HG03565 (cell line): ENCODE results near the gene ITPR2.
"Not testable (repeated sequence)": the region's sequence is repeated elsewhere in the genome, so short reads cannot be mapped to it uniquely, and the experiment has no call there.

Source experiments
- ATAC-seq: cut with Tn5 transposase; IDR thresholded peaks from one replicate; pipeline ENCODE4 v1.9.1; 2021; ENCODE audit warnings: mild to moderate bottlenecking, moderate library complexity; ENCODE audit not compliant: unreplicated experiment

The ITPR2 gene

GRCh38 chr12:26473291-26473690 lies 359.7 kb downstream of the ITPR2 start:
- ATAC-seq = peak; percentile 81

DNA sequence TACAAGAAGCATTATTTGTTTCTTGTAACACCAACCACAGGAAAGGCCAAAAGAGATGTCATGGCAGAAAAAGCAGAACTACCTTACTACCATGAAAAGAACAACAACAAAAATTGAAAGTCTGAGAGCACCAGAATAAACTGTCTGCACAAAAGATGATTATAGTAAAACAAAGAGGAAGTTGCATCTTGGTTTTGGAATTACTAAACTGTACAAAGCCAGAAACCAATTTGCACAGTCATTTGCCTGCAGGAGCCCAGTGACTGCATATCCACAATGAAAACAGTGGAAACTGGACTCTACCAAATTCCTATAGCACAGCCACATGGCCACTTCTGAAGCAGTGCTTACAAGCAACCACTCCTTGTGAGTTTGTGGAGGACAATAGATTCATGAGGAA lies 361.4 kb downstream of the ITPR2 start:
- ATAC-seq = peak; percentile 73

DNA sequence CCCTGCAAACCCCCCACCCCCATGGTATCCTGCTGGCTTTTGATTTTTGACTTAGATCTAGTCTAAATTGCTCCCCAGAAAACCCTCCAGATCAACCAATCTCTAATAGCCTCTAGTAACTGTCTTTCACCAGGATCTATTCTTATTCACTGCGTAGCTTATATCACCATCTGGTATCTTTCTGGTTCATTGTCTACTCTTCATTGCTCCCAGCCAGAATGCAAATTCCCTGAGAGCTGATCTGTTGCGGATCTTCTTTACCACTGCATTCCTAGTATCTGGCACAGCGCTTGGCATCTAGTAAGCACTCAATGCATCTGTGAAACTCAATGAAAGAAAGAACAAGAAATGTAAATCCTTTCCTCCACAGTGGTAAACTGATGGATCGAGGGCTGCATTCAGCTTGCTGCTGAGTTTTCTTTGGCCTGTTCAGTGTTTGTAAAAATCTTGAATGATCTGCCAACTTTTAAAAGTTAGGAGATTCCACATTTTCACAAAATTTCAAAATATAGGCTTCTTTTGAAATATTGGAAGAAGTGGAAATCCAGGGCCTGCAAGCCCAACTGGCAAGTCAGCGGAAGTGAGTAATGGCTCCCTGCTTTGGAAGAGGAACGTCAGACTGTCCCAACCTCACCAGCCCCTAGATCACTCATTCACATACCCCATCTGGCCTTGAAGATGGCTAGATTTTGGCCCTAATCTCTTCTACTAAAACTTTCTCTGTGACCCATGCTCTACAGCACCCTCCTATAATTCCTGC lies 363.4 kb downstream of the ITPR2 start:
- ATAC-seq = no peak

GRCh38 chr12:26467351-26467750 lies 365.6 kb downstream of the ITPR2 start:
- no peak for ATAC-seq

- ATAC-seq = no peak
Measured at GRCh38 chr12:26466726-26467125, 366.3 kb downstream of the ITPR2 start.

- no peak for ATAC-seq
Measured at GRCh38 chr12:26465419-26466097, 367.4 kb downstream of the ITPR2 start.

DNA sequence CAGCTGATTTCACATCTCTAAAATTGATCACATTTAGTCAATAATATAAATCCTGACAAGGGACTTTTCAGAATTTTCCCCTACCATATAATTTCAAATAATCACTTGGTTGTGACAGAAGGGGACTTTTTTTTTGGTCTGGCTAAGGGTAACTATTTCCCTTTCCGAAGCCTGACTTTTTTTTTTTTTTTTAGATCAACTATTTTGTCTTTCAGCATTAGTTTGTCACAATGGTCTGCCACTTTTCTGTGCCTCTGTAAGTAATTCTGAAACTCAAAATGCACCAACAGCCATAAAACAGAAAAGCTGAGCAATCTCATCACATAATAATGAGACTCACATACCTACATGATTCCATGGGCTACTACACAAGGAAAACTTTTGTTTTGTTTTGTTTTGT lies 371.2 kb downstream of the ITPR2 start:
- no peak for ATAC-seq

GRCh38 chr12:26460361-26460760 lies 372.6 kb downstream of the ITPR2 start:
- ATAC-seq = no peak

GRCh38 chr12:26455936-26456574 lies 376.9 kb downstream of the ITPR2 start:
- ATAC-seq = no peak

DNA sequence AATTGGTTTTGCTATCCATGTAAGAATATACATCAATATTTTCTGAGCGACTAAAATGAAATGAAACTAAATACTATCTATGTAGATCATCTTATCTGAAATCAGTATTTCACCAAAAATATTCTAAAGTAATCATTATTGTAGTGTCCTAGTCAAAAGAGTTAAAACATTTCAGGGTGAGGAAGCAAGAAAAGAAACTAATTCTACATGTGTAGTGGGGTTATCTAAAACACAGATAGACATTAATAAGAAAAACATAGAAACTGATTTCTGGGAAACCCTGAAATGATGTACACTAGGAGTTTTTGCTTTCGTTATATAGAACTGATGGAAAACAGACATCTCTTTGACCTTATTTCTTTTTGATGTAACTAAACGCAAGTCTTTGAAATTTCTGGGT lies 379.7 kb downstream of the ITPR2 start:
- no peak for ATAC-seq

- ATAC-seq = no peak
Measured at GRCh38 chr12:26452511-26452910, 380.5 kb downstream of the ITPR2 start.

DNA sequence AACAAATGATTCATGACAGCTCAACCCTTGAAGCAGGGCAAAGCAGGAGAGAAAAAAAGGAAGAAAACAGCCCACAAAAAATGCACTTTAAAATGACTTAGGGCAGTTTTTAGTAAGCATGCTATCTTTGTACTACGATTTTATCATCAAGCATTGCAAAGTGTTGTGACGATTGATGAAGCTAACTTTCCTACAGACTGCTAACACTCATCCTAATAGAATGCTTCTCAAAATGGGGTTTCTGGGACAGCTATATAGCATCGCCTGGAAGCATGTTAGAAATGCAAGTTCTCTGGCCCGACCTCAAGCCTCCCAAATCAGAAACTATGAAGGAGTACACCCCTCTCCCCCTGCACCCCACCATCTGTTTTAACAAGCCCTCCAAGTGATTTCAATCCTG lies 381.2 kb downstream of the ITPR2 start:
- no peak for ATAC-seq

DNA sequence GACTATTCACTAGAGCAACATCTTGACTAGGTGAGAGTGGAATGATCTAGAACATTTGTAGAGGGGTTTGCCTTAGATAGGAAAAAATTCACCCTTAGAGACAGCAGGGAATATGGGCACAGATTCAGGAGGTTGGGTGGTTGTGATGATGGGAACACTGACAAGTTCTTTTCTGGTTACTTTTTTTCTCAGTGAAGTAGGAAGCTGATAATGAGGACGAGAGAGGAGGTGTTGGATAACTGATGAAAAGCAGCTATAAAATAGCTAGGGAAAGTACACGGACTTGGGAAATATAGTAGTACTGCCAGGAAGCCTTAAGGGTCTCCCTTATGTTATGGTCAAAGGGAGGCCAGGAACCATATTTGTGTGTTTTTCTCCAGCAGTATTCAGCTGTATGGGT lies 387.1 kb downstream of the ITPR2 start:
- no peak for ATAC-seq

DNA sequence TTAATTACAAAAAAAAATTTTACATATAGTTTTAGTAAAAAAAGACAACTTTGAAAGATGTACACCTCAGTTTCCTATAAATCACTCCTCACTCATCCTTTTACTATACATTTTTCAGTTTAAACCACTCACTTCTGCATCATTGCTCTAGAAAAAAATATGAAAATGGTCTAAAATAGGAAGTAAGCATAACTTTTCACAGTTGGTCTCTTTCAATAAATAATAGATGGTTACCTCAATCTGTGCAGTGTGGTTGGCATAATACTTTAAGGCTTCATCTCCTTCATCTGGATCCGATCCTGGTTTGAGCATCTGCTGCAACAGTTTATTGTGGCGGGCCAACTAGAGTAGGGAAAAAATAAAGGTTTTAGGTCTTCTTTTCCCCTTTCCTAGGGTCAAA lies 389.7 kb downstream of the ITPR2 start:
- no peak for ATAC-seq

GRCh38 chr12:26441434-26441833 lies 391.6 kb downstream of the ITPR2 start:
- ATAC-seq = no peak

DNA sequence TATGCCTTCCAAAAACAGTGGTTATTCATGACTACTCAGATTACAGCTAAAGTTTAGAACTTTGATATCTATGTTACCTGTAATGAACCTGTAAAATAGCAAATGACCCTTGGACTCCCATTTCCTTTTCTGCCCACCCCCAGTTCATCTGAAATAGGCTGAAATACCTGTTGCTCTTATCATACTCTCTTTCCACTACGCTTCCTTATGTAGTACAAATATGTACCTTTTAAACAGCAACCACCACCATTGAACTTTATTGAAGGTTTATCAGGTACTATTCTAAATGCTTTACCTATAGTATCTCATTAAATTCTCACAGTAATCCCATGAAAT lies 398.0 kb downstream of the ITPR2 start:
- no peak for ATAC-seq

DNA sequence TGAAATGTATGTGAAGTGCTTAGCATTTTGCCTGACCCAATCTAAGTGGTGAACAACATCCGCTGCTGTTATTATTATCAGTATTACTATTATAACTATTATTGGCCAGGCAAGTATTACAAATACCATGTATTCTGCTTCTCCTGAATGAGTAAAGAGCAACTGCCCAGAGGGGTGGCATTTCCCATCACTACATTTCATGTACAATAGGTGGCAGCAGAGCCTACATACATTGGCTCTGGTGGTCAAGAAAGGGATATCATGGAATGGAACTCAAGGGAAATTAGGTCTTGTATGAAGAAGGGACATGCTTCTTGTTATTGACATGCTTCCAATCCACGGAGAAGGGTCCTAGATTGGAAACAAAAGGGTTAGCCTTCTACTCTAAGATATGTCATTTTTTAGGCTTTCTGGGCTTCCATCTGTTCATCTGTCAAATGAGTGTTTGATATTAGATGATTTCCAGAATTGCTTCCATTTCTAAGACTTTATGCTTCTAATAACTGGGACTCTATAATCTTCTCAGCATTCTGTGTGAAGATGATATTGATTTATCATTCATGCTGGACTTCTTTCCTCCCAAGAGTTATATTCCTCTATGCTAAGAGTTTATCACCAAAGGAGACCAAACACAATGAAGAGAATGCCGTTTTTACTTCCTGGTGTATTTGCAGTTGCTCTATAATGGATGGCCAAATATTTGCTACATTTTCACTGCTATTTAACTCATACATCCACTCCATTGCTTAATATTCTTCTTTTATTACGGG lies 398.5 kb downstream of the ITPR2 start:
- peak; percentile 60 for ATAC-seq

DNA sequence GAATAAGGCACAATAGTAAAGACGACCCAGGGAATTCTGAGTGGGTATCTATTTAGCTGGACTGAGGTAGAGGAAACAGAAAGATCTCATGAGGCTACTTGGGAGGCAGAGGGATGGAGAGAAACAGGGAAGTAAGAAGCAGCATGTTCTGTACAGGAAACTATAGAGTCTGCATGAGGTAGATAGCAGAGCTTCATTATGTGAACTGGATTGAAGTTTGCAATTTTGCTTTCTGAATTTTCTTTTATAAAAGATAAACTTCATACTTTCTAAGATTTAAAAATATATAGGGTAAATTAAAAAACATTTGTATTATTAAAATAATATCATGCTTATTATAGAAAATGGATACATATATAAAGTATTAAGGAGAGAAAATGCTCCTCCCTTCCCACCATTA lies 399.3 kb downstream of the ITPR2 start:
- not testable (repeated sequence) for ATAC-seq

- no peak for ATAC-seq
Measured at GRCh38 chr12:26431211-26431610, 401.8 kb downstream of the ITPR2 start.

- ATAC-seq = not testable (repeated sequence)
Measured at GRCh38 chr12:26430596-26430995, 402.4 kb downstream of the ITPR2 start.

DNA sequence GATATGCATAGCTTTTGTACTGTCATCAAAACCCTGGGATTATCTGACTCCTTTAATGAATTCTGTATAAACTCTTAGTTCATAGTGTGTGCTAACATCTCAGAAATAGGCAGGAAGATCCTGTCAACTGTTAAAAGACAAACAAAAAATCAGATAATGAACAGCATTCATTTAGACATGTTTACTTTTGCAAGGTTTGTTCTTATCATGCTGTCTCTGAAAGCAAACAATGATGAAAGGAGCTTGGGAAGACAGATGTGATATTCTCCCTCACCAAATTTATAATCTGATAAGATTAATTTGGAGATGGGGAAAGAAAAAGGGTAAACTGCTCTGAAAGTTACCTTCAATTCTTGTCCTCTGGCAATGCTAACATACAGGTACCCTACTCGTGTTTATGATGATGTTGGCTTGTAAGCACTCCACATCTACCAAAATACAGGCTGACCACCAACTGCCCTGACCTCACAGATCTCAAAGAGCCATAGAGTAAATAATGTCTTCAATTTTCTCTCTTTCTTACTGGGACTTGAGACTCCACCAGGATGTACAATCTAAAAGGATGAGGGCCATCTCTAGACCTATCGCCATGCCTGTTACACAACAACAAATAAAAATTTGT lies 403.8 kb downstream of the ITPR2 start:
- no peak for ATAC-seq
